ENCODE measurements around the gene ZNF865. TPM values are rescaled to one million over a fixed set of nuclear protein-coding genes. Genes with fewer than 3 reads are reported as not detected.

ZNF865 gene
- total and polyA plus RNA-seq, 7 donors = 11.1 to 40.4 (median 19.9) TPM

- intact Hi-C loops (cut with DNase I) = no loop called here
- Histone ChIP-seq H3K4me3 (no peak overlapping the region), H3K36me3 (ENCODE audit: insufficient read depth in 1 of 2, low read depth in 1 of 2) (peaks cover 11 to 44% of the 10 kb centered on the region in 2 donors), H3K4me1 (peaks cover 35% of the 10 kb centered on the region), H3K27me3 (ENCODE audit: insufficient read depth in 3 of 3, low read length in 2 of 3) (no peaks in the 10 kb centered on the region), H3K27ac (peak overlapping the region; percentile 53), H3K9me3 (no peaks in the 10 kb centered on the region)
- no peak for DNase-seq
- no peak for ATAC-seq
- 68 to 84% (median 69%) methylated on average over 3 of the region's 3 CpGs for whole genome bisulfite sequencing, 3 donors
- TF ChIP-seq CTCF (IDR thresholded peaks at IDR 0.05) = no peak
These were observed 13.8 kb downstream of the ZNF865 start for GRCh38 chr19:55619286-55619685.

DNA sequence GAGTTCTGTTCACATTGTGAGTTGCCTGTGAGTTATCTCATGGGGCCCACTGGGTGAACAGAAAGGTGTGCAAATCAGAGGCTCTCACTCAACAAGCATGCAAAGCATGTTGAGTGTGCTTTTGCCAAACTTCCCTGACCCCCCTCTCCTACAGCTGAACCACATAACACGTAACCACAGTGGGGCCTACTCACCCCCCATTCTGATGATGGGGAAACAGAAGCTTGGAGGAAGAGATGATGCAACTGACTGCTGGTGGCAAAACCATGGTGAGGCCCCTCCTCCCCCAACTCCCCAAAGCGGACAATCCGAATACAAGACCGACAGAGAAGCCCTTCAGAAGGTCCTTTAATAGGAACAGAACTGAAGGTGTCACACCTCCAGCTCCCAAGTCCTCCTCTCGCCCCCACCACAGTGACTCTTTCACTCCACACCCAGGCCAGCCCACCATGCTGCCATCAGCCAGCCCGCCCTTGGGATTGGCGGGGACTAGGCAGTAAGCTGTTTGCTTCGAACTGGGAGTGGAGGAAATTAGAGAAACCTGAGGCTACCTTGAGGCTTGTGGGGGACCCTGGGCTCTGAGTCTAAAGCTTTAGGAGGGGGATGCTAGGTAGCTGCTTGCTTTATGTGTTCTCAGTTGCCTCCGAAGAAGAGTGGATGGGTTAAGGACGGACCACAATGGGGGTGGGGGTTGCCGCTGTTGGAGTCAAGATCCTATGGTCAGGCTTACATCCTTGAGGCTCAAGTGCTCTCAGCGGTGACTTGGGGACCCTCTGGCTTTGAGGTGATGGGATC is 15.2 kb downstream of the ZNF865 start:
- no peak for ATAC-seq
- Histone ChIP-seq H3K36me3 (ENCODE audit: insufficient read depth in 1 of 2, low read depth in 1 of 2) (peaks cover 11 to 33% of the 10 kb centered on the region in 2 donors), H3K27ac (peak overlapping the region; percentile 46), H3K9me3 (no peaks in the 10 kb centered on the region), H3K4me3 (no peak overlapping the region), H3K27me3 (ENCODE audit: insufficient read depth in 3 of 3, low read length in 2 of 3) (no peaks in the 10 kb centered on the region), H3K4me1 (peaks cover 40% of the 10 kb centered on the region)
- no peak for TF ChIP-seq CTCF (IDR thresholded peaks at IDR 0.05)
- WGBS, 3 donors = 84 to 93% (median 88%) methylated on average over 12 of the region's 12 CpGs
- DNase-seq = no peak
- intact Hi-C loops (cut with DNase I) = loop anchor here in 1 of 2 donors (10.0 kb wide), 2 partner anchors 236 to 486 kb away; partner anchors contain the start of genes RPL28 and TMEM238

DNA sequence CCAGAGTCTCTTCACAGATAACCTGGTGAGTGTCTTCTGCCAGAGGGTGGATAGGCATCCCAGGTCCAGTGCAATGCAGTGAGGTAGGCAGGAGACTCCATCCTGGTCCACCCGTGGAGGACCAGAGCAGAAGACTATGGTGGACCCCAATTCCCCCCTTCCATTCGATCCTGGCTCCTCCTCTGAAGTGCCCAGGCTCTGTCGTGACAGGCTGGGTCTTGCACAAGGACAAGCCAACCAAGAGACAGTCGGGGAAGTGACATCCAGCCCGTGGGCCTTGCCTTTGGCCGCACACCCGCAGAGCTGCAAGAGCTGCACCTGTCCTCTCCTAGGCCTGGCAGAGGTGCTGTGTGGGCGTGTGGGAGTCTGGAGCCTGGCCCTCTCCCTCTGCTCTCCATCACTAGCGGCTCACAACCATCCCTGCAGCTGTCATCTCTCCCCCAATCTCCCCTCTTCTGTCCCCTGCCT is 15.8 kb downstream of the ZNF865 start:
- intact Hi-C loops (cut with DNase I) = loop anchor here in 1 of 2 donors (10.0 kb wide), 2 partner anchors 236 to 486 kb away; partner anchors contain the start of genes RPL28 and TMEM238

GRCh38 chr19:55621673-55622231 is 16.3 kb downstream of the ZNF865 start:
- no peak overlapping the region for H3K4me3 ChIP-seq
- intact Hi-C loops (cut with DNase I) = loop anchor here in 1 of 2 donors (10.0 kb wide), 2 partner anchors 237 to 487 kb away; partner anchors contain the start of genes RPL28 and TMEM238
- peaks cover 4 to 21% of the 10 kb centered on the region in 2 donors for H3K36me3 ChIP-seq (ENCODE audit: insufficient read depth in 1 of 2, low read depth in 1 of 2)
- ATAC-seq = no peak
- WGBS, 3 donors = 88 to 96% (median 90%) methylated on average over 53 to 55 of the region's 55 CpGs
- peak overlapping the region; percentile 90 for H3K27ac ChIP-seq
- TF ChIP-seq CTCF (IDR thresholded peaks at IDR 0.05) = no peak
- H3K9me3 ChIP-seq = no peaks in the 10 kb centered on the region
- H3K4me1 ChIP-seq = peaks cover 40% of the 10 kb centered on the region
- DNase-seq = peak in 1 of 2 donors; percentile 64
- H3K27me3 ChIP-seq (ENCODE audit: insufficient read depth in 3 of 3, low read length in 2 of 3) = no peaks in the 10 kb centered on the region

More for the DNA sequence above, 15.8 kb downstream of the ZNF865 start:
- Histone ChIP-seq H3K9me3 (no peaks in the 10 kb centered on the region), H3K27me3 (ENCODE audit: insufficient read depth in 3 of 3, low read length in 2 of 3) (no peaks in the 10 kb centered on the region), H3K36me3 (ENCODE audit: insufficient read depth in 1 of 2, low read depth in 1 of 2) (peaks cover 7 to 26% of the 10 kb centered on the region in 2 donors), H3K4me1 (peaks cover 40% of the 10 kb centered on the region), H3K4me3 (no peak overlapping the region), H3K27ac (peak overlapping the region; percentile 46)
- DNase-seq (peak in 1 of 2 donors; percentile 76), ATAC-seq (peak; percentile 14 to 49 (median 24))
- no peak for TF ChIP-seq CTCF (IDR thresholded peaks at IDR 0.05)
- WGBS, 3 donors = 31 to 55% (median 35%) methylated on average over 9 of the region's 9 CpGs
